Activated CD4-positive, alpha-beta T cell treated with anti-CD3 and anti-CD28 coated beads, Interleukin-2, amount 10 ng/mL, durations not matched to agents 7 days and 5 days (primary cell): Measurements from ENCODE around the gene SRPX2. TPM values are rescaled to one million over a fixed set of nuclear protein-coding genes. Genes with fewer than 3 reads are reported as not detected.

Experiments
- CTCF ChIA-PET: fragments of 350-600 bp; sonication (Branson Sonifier 250); formaldehyde crosslinking; loops from one replicate; lab custom pipeline; 2021; ENCODE audit warnings: antibody characterized with exemption; lab: Charles Lee
- POLR2A ChIA-PET: fragments of 350-600 bp; sonication (Branson Sonifier 250); formaldehyde crosslinking; loops from one replicate; lab custom pipeline; 2021; ENCODE audit warnings: antibody characterized with exemption; lab: Charles Lee
- DNase-seq: peaks from one replicate; pipeline ENCODE4 v3.0.0-alpha.2; 2020
- H3K27ac Mint-ChIP-seq: one replicate; pipeline ENCODE4 v1.8.0; 2021; ENCODE audit warnings: mild to moderate bottlenecking, moderate library complexity, mixed read lengths
- H3K27me3 Mint-ChIP-seq: one replicate; pipeline ENCODE4 v1.8.0; 2021; ENCODE audit warnings: mixed read lengths
- H3K36me3 Mint-ChIP-seq: one replicate; pipeline ENCODE4 v1.8.0; 2021; ENCODE audit warnings: low read depth, mixed read lengths
- H3K4me1 Mint-ChIP-seq: one replicate; pipeline ENCODE4 v1.8.0; 2021; ENCODE audit warnings: mixed read lengths
- H3K4me3 Mint-ChIP-seq: one replicate; pipeline ENCODE4 v1.8.0; 2021; ENCODE audit warnings: mild to moderate bottlenecking, moderate library complexity, mixed read lengths
- H3K9me3 Mint-ChIP-seq: one replicate; pipeline ENCODE4 v1.8.0; 2021; ENCODE audit warnings: mixed read lengths
- total RNA-seq, 2 experiments: library from RNA; stranded (reverse); gene quantifications; one replicate each; pipeline ENCODE4 v1.2.3, GENCODE V29; 2021

Gene SRPX2
- total RNA-seq, 2 experiments from 2014 or later: not detected

GRCh38 chrX:100687128-100687527 is 43.1 kb downstream of the SRPX2 start:
- ChIA-PET POLR2A (no interaction called here), CTCF (interaction anchor here (4.2 kb wide), 1 partner anchor 81 kb away, joined by 25 read pairs; no protein-coding TSS in a partner anchor)
- Mint-ChIP-seq H3K4me3 (no peak overlapping the region), H3K36me3 (no peaks in the 10 kb centered on the region), H3K27me3 (no peaks in the 10 kb centered on the region), H3K9me3 (no peaks in the 10 kb centered on the region), H3K27ac (no peak overlapping the region), H3K4me1 (peaks cover 2% of the 10 kb centered on the region)
- DNase-seq: no peak

GRCh38 chrX:100687546-100687945 is 43.5 kb downstream of the SRPX2 start:
- Mint-ChIP-seq H3K4me1 (peaks cover 2% of the 10 kb centered on the region), H3K4me3 (no peak overlapping the region)
- DNase-seq: no peak

DNA sequence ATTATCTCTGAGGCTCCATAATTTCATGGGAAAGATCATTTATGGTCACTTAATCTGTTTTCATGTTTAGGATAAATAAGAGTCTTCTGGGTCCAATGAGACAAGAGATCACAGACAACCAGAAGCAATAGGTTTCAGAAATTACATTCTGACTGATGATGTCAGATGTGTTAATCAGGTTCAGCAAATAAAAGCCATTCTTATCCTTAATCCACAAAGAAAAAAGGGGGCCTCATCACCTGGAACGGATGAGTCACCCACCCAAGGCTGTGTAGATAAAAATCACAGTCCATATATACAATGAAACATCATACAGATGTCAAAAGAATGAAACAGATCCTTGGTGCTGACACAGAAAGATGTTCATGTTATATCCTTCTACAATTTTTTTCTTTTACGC is 51.3 kb downstream of the SRPX2 start:
- Mint-ChIP-seq H3K4me1 (no peaks in the 10 kb centered on the region), H3K36me3 (no peaks in the 10 kb centered on the region), H3K27ac (no peak overlapping the region), H3K9me3 (no peaks in the 10 kb centered on the region), H3K4me3 (no peak overlapping the region), H3K27me3 (peaks cover 25% of the 10 kb centered on the region)
- CTCF ChIA-PET: no interaction called here
- DNase-seq: no peak
- POLR2A ChIA-PET: no interaction called here

More at GRCh38 chrX:100687546-100687945, 43.5 kb downstream of the SRPX2 start:
- Mint-ChIP-seq H3K36me3 (no peaks in the 10 kb centered on the region), H3K9me3 (no peaks in the 10 kb centered on the region), H3K27me3 (peaks cover under 1% of the 10 kb centered on the region), H3K27ac (no peak overlapping the region)
- ChIA-PET CTCF (interaction anchor here (4.2 kb wide), 1 partner anchor 81 kb away, joined by 25 read pairs; no protein-coding TSS in a partner anchor), POLR2A (no interaction called here)

DNA sequence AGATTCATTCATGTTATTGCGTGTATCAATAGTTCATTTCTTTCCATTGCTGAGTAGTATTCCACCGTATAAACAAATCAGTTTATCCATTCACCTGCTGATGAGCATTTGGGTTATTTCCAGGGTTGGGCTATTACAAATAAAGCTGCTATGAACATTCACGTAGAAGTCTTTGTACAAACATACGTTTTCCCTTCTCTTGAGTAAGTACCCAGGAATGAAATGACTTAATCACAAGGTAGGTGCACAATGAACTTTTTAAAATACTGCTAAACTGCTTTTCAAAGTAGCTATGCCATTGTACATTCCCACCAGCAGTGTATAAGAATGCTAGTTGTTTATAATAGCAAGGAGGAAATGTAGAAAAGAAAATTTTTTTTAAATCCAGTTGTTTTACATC is 52.0 kb downstream of the SRPX2 start:
- CTCF ChIA-PET: no interaction called here
- no peaks in the 10 kb centered on the region for H3K36me3 Mint-ChIP-seq
- POLR2A ChIA-PET: no interaction called here
- no peak overlapping the region for H3K27ac Mint-ChIP-seq
- no peaks in the 10 kb centered on the region for H3K9me3 Mint-ChIP-seq
- H3K4me1 Mint-ChIP-seq: no peaks in the 10 kb centered on the region
- H3K27me3 Mint-ChIP-seq: peaks cover 25% of the 10 kb centered on the region
- no peak overlapping the region for H3K4me3 Mint-ChIP-seq
- no peak for DNase-seq

DNA sequence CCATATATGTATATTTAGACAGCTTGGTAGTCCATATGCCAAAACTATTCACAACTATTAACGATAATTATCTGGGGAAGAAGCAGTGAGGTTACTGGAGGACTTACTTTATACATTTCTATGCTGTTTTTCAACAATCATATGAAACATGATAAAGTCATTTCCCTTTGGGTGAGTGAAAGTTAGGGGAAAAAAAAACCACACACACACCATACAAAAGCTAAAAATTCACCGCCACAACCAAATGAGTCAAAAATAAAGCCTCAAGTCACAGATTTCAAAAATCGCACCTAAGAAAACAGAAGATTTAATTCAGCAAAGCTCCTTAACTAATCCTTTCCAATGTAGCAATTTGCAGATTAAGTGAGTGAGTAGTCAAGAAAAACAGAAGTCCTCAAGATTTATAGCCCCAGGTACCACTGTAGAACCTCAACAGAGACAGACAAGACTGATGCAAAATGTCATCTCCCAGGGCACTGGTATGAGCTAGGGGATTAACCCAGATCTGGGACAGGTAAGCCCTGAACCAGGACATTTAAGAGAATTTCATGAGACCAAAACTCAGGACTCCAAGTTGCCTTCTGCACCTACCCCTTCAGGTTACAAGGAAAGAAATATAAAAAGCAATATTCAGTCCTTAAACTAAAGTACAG is 52.8 kb downstream of the SRPX2 start:
- Mint-ChIP-seq H3K27me3 (peaks cover 25% of the 10 kb centered on the region), H3K27ac (no peak overlapping the region), H3K4me1 (no peaks in the 10 kb centered on the region), H3K4me3 (no peak overlapping the region), H3K36me3 (no peaks in the 10 kb centered on the region), H3K9me3 (no peaks in the 10 kb centered on the region)
- ChIA-PET CTCF (no interaction called here), POLR2A (no interaction called here)
- no peak for DNase-seq

- H3K27ac Mint-ChIP-seq: no peak overlapping the region
- no peaks in the 10 kb centered on the region for H3K36me3 Mint-ChIP-seq
- no peaks in the 10 kb centered on the region for H3K9me3 Mint-ChIP-seq
- H3K4me1 Mint-ChIP-seq: no peaks in the 10 kb centered on the region
- DNase-seq: no peak
- CTCF ChIA-PET: interaction anchor here (0.7 kb wide), 1 partner anchor 360 kb away, joined by 3 read pairs; no protein-coding TSS in a partner anchor
- POLR2A ChIA-PET: no interaction called here
- no peak overlapping the region for H3K4me3 Mint-ChIP-seq
- H3K27me3 Mint-ChIP-seq: peaks cover 23% of the 10 kb centered on the region
These were observed 54.6 kb downstream of the SRPX2 start for GRCh38 chrX:100698551-100698950.

GRCh38 chrX:100700809-100701208 is 56.8 kb downstream of the SRPX2 start:
- Mint-ChIP-seq H3K27ac (no peak overlapping the region), H3K4me1 (no peaks in the 10 kb centered on the region), H3K4me3 (no peak overlapping the region), H3K36me3 (no peaks in the 10 kb centered on the region), H3K27me3 (peaks cover 18% of the 10 kb centered on the region), H3K9me3 (no peaks in the 10 kb centered on the region)
- POLR2A ChIA-PET: no interaction called here
- CTCF ChIA-PET: no interaction called here
- DNase-seq: no peak

DNA sequence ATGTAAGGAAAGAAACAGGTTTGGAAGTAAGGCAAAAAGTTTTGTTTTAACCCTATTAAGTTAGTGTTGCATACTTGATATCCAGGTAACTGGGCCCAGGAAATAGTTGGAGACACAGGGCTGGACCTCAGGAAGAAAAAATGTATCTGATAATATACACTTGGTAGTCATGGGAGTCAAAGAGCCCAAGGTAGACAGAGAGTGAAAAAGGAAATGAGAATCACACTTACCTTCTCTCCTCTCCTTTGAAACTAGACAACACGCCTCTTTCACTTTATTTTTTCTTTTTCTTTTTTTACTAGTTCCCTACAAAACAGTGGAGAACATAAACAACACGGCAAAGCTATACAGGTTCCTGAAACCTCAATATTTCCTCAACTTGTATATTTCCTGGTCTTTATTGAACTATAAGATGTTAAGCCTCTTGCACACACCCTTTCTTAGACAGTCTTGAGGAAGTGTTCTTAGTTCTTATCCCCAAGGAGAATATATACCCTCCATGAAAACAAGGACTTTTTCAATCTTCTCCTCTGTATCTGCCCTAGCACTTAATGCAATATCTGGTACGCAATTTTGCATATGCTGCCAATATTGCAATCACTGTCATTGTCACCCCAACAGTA is 60.7 kb downstream of the SRPX2 start:
- Mint-ChIP-seq H3K27ac (no peak overlapping the region), H3K4me1 (no peaks in the 10 kb centered on the region), H3K27me3 (peaks cover 17% of the 10 kb centered on the region), H3K9me3 (no peaks in the 10 kb centered on the region), H3K36me3 (no peaks in the 10 kb centered on the region), H3K4me3 (no peak overlapping the region)
- no peak for DNase-seq
- CTCF ChIA-PET: no interaction called here
- POLR2A ChIA-PET: no interaction called here

DNA sequence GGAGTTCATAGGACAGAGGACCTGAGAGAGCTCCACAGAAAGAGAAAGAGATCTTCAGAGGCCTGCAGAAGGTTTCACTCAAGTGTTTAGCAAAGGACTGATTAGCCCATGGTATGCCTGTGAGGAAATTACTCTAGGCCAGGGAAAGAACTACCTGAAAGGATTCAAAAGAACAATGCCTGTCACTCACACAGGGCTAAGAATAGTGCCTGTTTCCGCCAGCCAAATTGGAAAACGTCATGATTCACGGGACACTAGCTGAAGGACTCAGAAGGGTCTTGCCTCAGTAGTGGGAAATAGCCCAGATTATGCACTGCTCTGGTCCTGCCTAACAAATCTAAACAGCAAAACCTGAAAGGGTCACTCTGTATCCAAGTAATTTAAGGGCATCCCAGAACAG is 66.8 kb downstream of the SRPX2 start:
- POLR2A ChIA-PET: no interaction called here
- DNase-seq: no peak
- Mint-ChIP-seq H3K36me3 (no peaks in the 10 kb centered on the region), H3K4me1 (no peaks in the 10 kb centered on the region), H3K27me3 (peaks cover 9% of the 10 kb centered on the region), H3K27ac (no peak overlapping the region), H3K9me3 (no peaks in the 10 kb centered on the region), H3K4me3 (no peak overlapping the region)
- CTCF ChIA-PET: no interaction called here

DNA sequence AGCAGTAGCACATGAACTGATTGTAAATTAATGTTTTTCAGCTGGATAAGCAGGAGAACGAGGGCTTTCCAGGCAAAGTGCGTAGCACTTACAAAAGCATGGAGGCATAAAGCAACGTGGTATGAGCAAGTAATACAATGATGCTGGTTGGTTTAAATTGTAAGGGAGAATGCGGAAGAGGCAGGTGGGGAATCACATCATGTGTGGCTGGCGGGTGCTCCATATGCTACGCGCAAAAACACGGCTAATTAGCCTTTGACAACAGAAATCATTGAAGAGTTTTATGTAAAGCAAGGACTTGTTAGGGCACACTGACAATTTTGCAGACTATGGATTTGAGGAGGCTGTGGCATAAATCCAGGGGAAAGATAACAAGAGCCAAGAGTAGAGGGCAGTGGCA is 73.4 kb downstream of the SRPX2 start:
- H3K4me3 Mint-ChIP-seq: no peak overlapping the region
- H3K4me1 Mint-ChIP-seq: no peaks in the 10 kb centered on the region
- CTCF ChIA-PET: interaction anchor here (0.9 kb wide), 1 partner anchor 8 kb away, joined by 3 read pairs; no protein-coding TSS in a partner anchor

DNA sequence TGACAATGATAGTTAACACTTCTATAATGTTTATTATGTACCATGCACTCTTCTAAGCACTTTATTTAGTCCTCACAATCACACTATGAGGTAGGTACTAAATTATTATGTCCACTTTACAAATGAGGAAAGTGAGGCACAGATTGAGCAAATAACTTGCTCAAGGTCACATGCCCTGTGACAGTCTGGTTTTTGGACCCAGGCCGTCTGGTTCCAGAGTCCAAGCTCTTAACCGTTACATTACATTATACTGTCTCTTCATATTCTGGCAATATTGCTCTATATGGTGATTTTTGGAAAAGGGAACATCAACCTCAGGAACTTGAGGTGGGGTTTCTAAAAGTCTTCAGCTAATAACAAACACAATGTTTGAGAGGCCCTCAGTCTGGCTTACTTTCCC is 75.1 kb downstream of the SRPX2 start:
- DNase-seq: no peak
- Mint-ChIP-seq H3K36me3 (no peaks in the 10 kb centered on the region), H3K27me3 (no peaks in the 10 kb centered on the region), H3K9me3 (no peaks in the 10 kb centered on the region), H3K27ac (no peak overlapping the region), H3K4me3 (no peak overlapping the region), H3K4me1 (no peaks in the 10 kb centered on the region)
- CTCF ChIA-PET: no interaction called here
- POLR2A ChIA-PET: no interaction called here

More for the DNA sequence above, 73.4 kb downstream of the SRPX2 start:
- DNase-seq: no peak
- Mint-ChIP-seq H3K36me3 (no peaks in the 10 kb centered on the region), H3K27ac (no peak overlapping the region), H3K27me3 (no peaks in the 10 kb centered on the region), H3K9me3 (no peaks in the 10 kb centered on the region)
- POLR2A ChIA-PET: no interaction called here

DNA sequence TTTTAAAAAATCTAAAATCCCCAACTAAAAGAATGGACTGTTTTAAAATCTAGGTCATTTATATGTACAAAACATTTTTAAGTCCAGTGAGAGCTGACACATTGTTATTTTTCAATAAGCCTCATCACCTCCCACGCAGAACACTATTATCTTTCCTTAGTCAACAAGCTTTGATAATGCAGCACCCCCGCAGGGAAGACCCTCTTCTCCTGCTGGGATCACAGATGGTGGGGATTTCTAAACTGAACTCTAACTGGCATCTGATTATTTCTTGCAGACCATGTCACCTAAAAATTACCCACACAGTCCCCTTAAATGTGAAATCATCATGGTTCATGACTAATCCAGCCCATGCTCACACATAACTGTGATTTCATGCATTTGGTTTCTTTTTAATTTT is 76.3 kb downstream of the SRPX2 start:
- Mint-ChIP-seq H3K27ac (no peak overlapping the region), H3K27me3 (no peaks in the 10 kb centered on the region), H3K4me3 (no peak overlapping the region), H3K36me3 (no peaks in the 10 kb centered on the region), H3K9me3 (no peaks in the 10 kb centered on the region), H3K4me1 (no peaks in the 10 kb centered on the region)
- no peak for DNase-seq
- POLR2A ChIA-PET: no interaction called here
- CTCF ChIA-PET: no interaction called here

- ChIA-PET CTCF (no interaction called here), POLR2A (no interaction called here)
- no peak overlapping the region for H3K4me3 Mint-ChIP-seq
- no peaks in the 10 kb centered on the region for H3K4me1 Mint-ChIP-seq
- H3K27ac Mint-ChIP-seq: no peak overlapping the region
- DNase-seq: no peak
- H3K36me3 Mint-ChIP-seq: no peaks in the 10 kb centered on the region
- peaks cover 2% of the 10 kb centered on the region for H3K27me3 Mint-ChIP-seq
- no peaks in the 10 kb centered on the region for H3K9me3 Mint-ChIP-seq
These were observed 77.3 kb downstream of the SRPX2 start for GRCh38 chrX:100721328-100721727.
